OCI-LY3 (cell line): ENCODE results near the gene TIMD4.

Experiments
- CTCF ChIP-seq: fragments of 200-600, 300-600 bp; sonication (generic); IDR thresholded peaks from 2 replicates; pipeline ENCODE4 v1.5.1; 2014; ENCODE audit warnings: antibody characterized with exemption, low read length, low read depth
- EZH2phosphoT487 ChIP-seq: fragments of 200-600 bp; shearing (Covaris generic); IDR thresholded peaks from 2 replicates; pipeline ENCODE4 v1.6.1; 2018; ENCODE audit warnings: antibody characterized with exemption, mixed run types, low read depth

GRCh38 chr5:156914371-156914737 is 48.7 kb downstream of the TIMD4 start:
- TF ChIP-seq CTCF (no peak), EZH2phosphoT487 (no peak)
